ENCODE results near the gene SPTLC3.

The SPTLC3 gene

GRCh38 chr20:13098720-13099355 is 90.1 kb downstream of the SPTLC3 start:
- DNase-seq (ENCODE audit: low spot score), result no peak

- no peak for DNase-seq (ENCODE audit: low spot score)
These were observed 90.9 kb downstream of the SPTLC3 start for GRCh38 chr20:13099676-13100075.

DNA sequence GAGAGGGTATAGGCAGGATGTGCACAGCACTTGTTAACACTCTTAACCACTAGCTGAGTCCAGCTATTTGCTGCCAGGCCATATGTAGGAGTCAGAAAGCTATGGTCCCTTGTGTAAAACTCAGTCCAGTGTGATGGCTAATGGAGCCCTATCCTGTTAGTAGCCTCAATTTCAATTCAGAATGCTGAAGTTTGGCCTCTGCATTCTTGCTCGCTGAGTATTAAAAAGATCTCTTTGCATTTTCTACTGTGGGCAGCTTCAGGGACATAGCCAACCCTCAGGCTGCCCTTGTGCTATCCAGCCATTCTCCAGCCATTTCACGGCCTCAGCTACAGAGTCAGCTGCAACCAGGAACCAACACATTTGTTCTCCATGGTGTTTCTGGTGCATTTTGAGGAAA is 92.5 kb downstream of the SPTLC3 start:
- DNase-seq (ENCODE audit: low spot score), result no peak

- DNase-seq (ENCODE audit: low spot score), result no peak
These were observed 92.9 kb downstream of the SPTLC3 start for GRCh38 chr20:13101706-13102105.

- no peak for DNase-seq (ENCODE audit: low spot score)
These were observed 93.5 kb downstream of the SPTLC3 start for GRCh38 chr20:13102237-13102636.

- DNase-seq (ENCODE audit: low spot score), result peak; percentile 6
These were observed 93.9 kb downstream of the SPTLC3 start for GRCh38 chr20:13102694-13103093.

GRCh38 chr20:13105039-13105438 is 96.3 kb downstream of the SPTLC3 start:
- DNase-seq (ENCODE audit: low spot score), result no peak

GRCh38 chr20:13105864-13106457 is 97.2 kb downstream of the SPTLC3 start:
- no peak for DNase-seq (ENCODE audit: low spot score)

- DNase-seq (ENCODE audit: low spot score), result no peak
These were observed 100.9 kb downstream of the SPTLC3 start for GRCh38 chr20:13109658-13110057.

GRCh38 chr20:13110796-13111195 is 102.0 kb downstream of the SPTLC3 start:
- DNase-seq (ENCODE audit: low spot score), result no peak

GRCh38 chr20:13111249-13111911 is 102.6 kb downstream of the SPTLC3 start:
- DNase-seq (ENCODE audit: low spot score), result no peak

GRCh38 chr20:13113731-13114130 is 105.0 kb downstream of the SPTLC3 start:
- no peak for DNase-seq (ENCODE audit: low spot score)

DNA sequence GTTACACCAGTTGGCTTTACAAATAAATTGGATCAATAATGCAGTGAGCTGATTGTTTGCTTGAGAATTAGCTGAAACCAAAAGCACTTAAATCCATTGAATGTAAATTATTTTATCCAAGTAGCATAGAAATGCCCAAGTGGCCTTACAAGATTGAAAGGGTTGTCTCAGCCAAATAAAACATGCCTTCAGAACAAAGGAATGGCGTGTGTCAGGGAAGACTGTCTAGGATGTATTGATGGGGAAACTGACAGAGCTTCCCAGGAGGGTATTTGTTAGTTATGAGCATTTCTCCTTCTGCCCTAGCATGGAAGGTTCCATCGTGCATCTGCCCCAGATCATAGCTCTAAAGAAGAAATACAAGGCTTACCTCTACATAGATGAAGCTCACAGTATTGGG is 108.4 kb downstream of the SPTLC3 start:
- DNase-seq (ENCODE audit: low spot score), result no peak

DNA sequence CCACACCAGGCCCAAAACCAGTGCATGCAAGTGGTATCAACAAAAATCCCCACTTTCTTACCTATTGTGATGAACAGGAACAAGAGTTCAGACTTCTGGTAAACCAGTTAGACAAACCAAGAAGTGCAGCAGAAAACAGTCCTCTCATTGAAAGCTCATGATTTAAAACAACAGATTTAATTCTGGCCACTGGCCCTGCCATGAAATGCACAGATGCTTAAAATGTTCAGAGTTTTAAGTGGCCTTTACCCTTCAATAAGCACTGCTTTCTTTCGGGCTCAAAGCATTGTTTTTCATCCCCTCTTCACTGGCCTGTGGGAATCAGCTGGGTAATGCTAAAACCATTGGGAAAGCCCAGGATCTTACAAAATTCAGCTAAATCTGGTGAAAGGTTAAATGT is 109.9 kb downstream of the SPTLC3 start:
- no peak for DNase-seq (ENCODE audit: low spot score)

GRCh38 chr20:13119583-13119982 is 110.8 kb downstream of the SPTLC3 start:
- peak; percentile 60 for DNase-seq (ENCODE audit: low spot score)

DNA sequence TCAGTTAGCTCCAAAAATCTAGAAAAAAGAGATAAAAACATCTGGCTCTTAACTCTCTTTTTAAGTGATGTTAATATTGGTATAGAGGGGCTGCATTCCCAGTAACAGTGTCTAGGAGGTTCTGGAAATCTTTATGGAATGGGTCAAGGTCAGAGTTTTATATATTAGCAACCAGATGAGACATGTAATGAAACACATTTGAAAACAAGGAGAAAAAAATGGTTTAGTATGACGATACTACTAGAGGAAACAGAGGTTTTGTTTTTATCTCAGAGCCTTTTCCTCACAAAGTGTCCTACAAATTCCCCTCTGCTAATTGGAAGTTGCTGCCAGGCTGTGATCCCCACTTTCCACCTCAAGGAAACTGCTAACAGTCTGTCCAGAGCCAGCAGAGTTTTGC is 111.7 kb downstream of the SPTLC3 start:
- no peak for DNase-seq (ENCODE audit: low spot score)

- no peak for DNase-seq (ENCODE audit: low spot score)
These were observed 113.2 kb downstream of the SPTLC3 start for GRCh38 chr20:13121840-13122515.

GRCh38 chr20:13125486-13125885 is 116.7 kb downstream of the SPTLC3 start:
- DNase-seq (ENCODE audit: low spot score), result no peak

- no peak for DNase-seq (ENCODE audit: low spot score)
These were observed 119.4 kb downstream of the SPTLC3 start for GRCh38 chr20:13128173-13128572.

DNA sequence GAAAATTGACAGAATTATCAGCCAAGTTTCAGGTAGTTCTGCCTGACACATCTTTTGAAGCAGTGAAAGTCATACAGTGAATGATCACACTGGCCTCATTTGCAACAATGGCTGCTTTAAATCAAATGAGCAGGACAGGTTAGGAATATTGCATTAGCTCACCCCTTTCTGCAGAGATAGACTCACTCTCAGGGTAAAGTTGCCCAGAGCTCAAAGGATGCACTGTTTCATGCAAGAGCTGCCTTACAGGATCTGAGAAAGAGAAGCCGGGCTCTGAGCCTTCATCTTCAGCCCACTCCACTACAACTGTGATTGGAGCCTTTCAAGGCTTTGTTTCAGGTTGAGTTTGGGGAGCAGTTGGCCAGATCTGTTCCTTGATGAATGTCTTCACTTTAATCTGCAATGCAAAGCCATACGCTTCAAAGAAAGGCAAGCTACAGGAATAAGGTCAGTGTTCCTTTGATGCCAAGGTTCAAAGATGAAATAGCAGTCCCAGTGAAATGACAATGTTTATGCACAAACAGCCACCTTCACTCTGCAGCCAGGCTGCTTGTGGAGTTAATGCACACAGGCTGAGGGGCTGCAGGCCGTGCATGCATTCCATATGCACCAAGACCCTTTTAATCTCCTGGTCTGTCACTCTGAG is 121.4 kb downstream of the SPTLC3 start:
- DNase-seq (ENCODE audit: low spot score), result no peak

- DNase-seq (ENCODE audit: low spot score), result no peak
These were observed 121.9 kb downstream of the SPTLC3 start for GRCh38 chr20:13130707-13131103.

GRCh38 chr20:13131688-13132087 is 122.9 kb downstream of the SPTLC3 start:
- DNase-seq (ENCODE audit: low spot score), result no peak
